IPS-NIHi7 (cell line): ENCODE data around the gene ARL2BP.
"Not testable (repeated sequence)": the region's sequence is repeated elsewhere in the genome, so short reads cannot be mapped to it uniquely, and the experiment has no call there.

Experiments
- DNase-seq: peaks from one replicate; pipeline ENCODE4 v3.0.0; 2012; ENCODE audit warnings: mixed read lengths; ENCODE audit errors: extremely low spot score

Gene ARL2BP

DNA sequence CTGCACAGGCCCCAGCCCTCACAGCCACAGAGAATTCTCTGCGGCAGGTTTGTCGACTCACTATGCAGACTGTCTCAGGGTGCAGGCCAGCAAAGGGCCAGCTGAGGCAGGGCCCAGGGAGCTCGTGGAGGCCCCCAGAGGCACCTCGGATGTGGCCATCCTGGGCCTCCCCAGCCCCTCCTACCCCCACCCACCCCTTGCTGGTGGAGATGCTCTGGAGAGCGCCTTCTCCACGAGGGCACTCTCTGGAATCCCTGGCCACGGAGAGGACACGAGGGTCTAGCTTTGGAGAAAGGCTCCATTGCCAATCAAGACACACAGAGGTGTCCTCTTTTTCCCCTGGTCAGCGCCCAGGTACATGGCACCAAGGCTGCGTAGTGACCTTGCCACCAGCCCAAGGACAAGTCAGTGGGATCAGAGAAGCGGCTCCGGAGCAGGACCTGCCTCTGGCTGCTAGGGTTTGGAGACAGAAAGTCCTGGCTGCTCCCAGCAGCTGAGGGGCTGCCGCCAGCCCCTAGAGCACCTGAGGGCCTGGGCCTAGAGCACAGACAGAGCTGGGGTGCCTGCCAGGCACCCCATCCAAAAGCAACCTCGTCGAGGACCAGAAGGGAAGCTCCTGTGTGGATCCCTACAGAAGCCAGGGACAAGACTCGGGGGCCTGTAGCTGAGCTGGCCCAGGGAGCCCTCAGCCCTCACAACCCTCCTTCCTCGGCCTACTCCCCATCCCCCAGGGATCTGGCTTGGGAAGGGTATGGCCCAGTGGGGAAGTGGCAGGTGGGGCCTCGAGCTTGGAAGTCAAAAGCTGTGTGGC lies 18.7 kb downstream of the ARL2BP start:
- no peak for DNase-seq

DNA sequence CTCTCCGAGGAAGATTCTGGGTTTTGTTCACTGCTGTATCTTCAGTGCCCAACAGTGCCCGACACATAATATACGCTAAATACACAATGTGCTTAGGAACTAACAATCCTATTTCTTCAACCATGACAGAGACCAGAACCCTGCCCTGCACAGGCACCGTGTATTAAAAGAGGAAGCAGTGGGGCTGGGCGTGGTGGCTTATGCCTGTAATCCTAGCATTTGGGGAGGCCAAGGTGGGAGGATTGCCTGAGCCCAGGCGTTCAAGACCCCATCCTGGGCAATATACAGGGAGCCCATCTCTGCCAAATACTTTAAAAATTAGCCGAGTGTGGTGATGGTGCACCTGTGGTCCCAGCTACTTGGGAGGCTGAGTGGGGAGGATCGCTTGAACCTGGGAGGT lies 19.3 kb downstream of the ARL2BP start:
- DNase-seq = no peak

GRCh38 chr16:57264950-57265371 lies 19.9 kb downstream of the ARL2BP start:
- DNase-seq = no peak

- DNase-seq = no peak
Observed at GRCh38 chr16:57265850-57266530, 20.9 kb downstream of the ARL2BP start.

GRCh38 chr16:57266531-57267260 lies 21.6 kb downstream of the ARL2BP start:
- no peak for DNase-seq

- not testable (repeated sequence) for DNase-seq
Observed at GRCh38 chr16:57267343-57267742, 22.3 kb downstream of the ARL2BP start.

- DNase-seq = no peak
Observed at GRCh38 chr16:57268804-57269800, 24.0 kb downstream of the ARL2BP start.

DNA sequence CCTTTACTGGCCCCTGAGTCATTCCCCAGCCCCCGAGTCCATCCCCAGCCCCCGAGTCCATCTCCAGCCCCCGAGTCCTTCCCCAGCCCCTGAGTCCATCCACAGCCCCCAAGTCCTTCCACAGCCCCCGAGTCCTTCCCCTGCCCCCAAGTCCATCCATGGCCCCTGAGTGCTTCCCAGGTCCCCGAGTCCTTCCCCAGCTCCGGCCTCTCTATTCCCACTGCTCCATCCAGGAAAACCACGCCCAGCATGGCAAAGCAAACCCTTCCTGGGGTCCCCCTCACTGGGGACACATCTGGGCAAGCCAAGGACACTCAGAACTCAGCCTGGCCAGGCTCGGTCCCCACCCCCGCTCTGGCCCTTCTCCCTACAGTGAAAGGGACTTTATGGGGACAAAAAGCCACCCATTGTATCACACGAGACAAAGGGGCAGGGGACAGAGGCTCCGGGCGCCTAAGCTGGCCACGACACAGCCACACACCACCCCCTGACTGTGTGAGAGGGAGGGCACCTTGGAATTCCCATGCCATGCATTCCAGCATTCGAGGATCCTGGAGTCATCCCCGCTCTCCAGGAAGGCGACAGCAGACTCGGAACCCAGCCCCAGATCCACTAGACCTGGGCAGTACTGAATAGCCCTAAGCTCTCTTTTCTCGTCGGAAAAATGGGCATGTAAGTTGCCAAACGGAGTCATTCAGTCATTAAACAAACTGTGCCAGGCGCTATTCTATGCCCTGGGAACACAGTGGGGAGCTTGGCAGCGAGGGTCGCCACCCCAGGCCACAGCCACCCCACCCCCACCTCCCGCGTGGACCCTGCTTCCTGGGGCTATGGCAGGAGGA lies 25.4 kb downstream of the ARL2BP start:
- DNase-seq = no peak

DNA sequence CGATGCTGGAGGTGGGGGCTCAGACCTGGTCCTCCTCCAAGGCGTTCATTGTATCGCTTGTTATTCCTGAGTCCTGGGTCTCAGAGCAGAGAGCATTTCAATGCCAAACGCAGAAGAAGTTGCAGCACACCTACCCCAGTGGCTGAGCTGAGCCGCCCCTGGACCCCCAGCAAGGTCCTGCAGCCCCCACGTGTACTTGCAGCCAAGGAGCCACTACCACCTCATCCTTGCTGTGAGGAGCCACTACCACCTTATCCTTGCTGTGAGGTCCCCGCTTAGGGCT lies 25.9 kb downstream of the ARL2BP start:
- no peak for DNase-seq

- no peak for DNase-seq
Observed at GRCh38 chr16:57271867-57272495, 26.9 kb downstream of the ARL2BP start.

GRCh38 chr16:57273359-57273758 lies 28.3 kb downstream of the ARL2BP start:
- DNase-seq = no peak

- DNase-seq = no peak
Observed at GRCh38 chr16:57273826-57274225, 28.8 kb downstream of the ARL2BP start.

- DNase-seq = not testable (repeated sequence)
Observed at GRCh38 chr16:57275946-57276345, 30.9 kb downstream of the ARL2BP start.

DNA sequence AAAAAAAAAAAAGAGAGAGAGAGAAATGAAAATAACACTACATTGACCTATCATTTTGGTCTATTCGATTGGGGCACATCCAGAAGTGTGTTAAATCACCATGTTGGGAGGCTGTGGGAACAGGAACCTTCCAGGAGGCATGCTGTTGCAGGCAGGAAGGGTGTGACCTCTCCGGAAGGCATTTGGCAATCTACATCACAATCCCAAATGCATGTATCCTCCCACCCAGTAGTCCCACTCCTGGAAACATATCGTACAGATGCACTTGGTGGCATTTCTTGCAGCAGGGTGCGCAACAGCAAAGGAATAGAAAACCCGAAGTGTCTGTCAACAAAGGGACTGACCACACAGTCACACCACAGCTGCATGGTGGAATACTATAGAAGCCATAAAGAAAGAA lies 31.5 kb downstream of the ARL2BP start:
- no peak for DNase-seq

DNA sequence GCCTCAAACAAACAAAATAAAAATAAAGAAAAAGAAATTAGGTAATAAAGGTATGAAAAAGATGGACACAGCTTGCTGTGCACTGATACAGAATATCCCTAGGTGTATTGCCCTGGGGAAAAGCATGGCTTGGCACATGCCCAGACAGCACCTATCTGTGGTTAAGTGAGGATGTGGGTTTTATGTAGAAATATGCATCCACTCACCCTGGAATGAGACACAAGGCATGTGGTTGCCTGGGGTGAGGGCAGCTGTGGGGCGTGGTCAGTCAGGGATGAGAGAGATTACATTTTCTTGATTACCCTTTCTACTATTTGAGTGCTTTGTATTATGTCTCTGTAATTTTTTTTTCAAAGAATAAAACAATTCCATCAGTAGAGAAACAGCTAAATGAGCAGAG lies 32.5 kb downstream of the ARL2BP start:
- no peak for DNase-seq

DNA sequence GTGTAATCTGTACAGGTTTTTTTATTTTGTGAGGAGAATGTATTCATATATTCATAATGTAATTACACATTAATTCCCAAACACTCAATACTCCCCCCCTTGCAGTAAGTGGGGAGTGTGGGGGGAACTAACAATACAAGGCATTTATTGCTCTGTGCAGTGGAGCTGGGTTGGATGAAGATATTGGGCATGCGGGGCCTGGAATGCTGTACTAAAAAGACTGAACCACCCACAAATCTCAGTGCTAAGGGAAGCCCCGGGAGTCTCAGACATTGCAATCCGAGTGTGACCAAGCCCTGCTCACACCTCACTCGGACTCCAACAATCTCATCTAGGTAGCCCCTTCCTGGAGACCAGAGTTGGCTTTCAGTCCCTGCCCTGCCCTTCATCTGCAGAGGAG lies 33.4 kb downstream of the ARL2BP start:
- no peak for DNase-seq

- DNase-seq = no peak
Observed at GRCh38 chr16:57279780-57280638, 35.0 kb downstream of the ARL2BP start.

DNA sequence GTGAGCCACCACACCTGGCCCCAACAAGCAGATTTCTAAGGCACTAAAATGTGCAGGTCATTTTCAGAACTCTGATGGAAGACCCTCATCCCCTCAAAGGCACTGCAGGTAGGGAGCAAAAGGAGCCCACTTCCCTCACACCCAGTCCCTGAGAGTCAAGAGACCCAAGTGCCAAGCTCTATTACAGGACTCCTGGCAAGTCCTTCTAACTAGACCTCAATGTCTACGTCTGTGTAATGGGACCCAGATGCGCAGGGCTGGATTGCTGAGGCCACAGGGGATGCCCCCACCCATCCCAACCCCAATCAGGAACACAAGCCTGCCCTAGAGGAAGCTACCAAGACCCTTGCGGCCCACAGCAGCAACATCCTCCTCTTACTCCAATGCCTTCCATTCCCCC lies 36.7 kb downstream of the ARL2BP start:
- DNase-seq = no peak

DNA sequence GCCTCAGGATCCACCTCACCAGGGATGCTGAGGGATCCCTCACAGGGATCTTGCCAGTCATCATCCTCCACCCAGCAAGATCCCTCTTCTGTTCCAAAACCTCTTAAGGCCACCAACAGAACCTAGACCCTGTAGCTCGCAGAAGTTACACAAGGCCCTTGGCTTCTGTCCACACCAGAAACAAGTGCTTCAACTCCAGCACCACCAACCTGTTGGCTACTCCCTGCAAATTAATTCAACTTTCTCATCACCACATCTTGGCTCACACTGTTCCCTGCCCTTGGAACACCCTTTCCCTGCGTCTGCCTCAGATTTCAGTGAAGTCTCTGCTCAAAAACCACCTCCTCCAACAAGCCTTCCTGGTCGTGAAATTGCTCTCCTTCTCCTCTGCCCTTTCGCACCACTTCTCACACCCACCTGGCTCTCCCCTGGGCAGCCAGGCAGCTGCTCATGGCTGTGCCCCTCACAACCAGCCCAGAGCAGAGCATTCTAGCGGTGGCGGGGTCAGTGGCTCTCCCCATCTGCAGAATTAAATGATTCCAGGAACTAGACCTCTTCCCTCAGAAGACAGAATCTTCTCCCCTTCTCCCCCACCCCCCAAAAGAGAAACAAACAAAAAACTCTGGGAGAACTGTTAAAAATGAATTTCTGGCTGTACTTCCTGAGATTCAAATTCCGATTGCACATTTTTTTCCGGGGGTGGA lies 37.6 kb downstream of the ARL2BP start:
- no peak for DNase-seq
